Measurements from ENCODE around the gene COPZ2.

The COPZ2 gene

GRCh38 chr17:48048384-48049126 lies 11.0 kb upstream of the COPZ2 start (continued):
- TF ChIP-seq ZNF692 (tag by site-specific recombination; IDR thresholded peaks at IDR 0.05): peak; percentile 54; the same call in 1 of the 2 replicates
- peak; percentile 92 for TF ChIP-seq KLF7 (tag by site-specific recombination; IDR thresholded peaks at IDR 0.05; ENCODE audit: borderline replicate concordance)
- peak; percentile 40 for TF ChIP-seq GLIS1 (tag by site-specific recombination; IDR thresholded peaks at IDR 0.05)
- TF ChIP-seq ZEB2 (tag by site-specific recombination; IDR thresholded peaks at IDR 0.05): peak; percentile 94
- peak; percentile 87 for TF ChIP-seq ZXDB (tag by site-specific recombination; IDR thresholded peaks at IDR 0.05)
- TF ChIP-seq BCL11B (tag by site-specific recombination; IDR thresholded peaks at IDR 0.05; ENCODE audit: low read depth): no peak; the same call in 1 of the 2 replicates
- peak; percentile 95 for TF ChIP-seq ZNF324 (tag by site-specific recombination; IDR thresholded peaks at IDR 0.05)
- no peak for TF ChIP-seq GLI2 (tag by site-specific recombination; IDR thresholded peaks at IDR 0.05; ENCODE audit: borderline replicate concordance, low read depth)
- no peak for TF ChIP-seq ZNF585B (tag by site-specific recombination; IDR thresholded peaks at IDR 0.05)
- TF ChIP-seq YY2 (tag by site-specific recombination; IDR thresholded peaks at IDR 0.05): 0 out of 2 replicates have a peak, but pooled peaks have one; percentile 22
- peak; percentile 25 for TF ChIP-seq ZNF76 (tag by site-specific recombination; IDR thresholded peaks at IDR 0.05; ENCODE audit: borderline replicate concordance, low read depth)
- TF ChIP-seq KLF9 (tag by site-specific recombination; IDR thresholded peaks at IDR 0.05; ENCODE audit: low read depth): peak; percentile 86
- TF ChIP-seq, protein P1, sequence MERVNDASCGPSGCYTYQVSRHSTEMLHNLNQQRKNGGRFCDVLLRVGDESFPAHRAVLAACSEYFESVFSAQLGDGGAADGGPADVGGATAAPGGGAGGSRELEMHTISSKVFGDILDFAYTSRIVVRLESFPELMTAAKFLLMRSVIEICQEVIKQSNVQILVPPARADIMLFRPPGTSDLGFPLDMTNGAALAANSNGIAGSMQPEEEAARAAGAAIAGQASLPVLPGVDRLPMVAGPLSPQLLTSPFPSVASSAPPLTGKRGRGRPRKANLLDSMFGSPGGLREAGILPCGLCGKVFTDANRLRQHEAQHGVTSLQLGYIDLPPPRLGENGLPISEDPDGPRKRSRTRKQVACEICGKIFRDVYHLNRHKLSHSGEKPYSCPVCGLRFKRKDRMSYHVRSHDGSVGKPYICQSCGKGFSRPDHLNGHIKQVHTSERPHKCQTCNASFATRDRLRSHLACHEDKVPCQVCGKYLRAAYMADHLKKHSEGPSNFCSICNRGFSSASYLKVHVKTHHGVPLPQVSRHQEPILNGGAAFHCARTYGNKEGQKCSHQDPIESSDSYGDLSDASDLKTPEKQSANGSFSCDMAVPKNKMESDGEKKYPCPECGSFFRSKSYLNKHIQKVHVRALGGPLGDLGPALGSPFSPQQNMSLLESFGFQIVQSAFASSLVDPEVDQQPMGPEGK (tag by site-specific recombination; IDR thresholded peaks at IDR 0.05): peak; percentile 96
- peak; percentile 95 for TF ChIP-seq ZNF341 (tag by site-specific recombination; IDR thresholded peaks at IDR 0.05; ENCODE audit: low read depth)
- peak; percentile 55 for TF ChIP-seq ZNF600 (tag by site-specific recombination; IDR thresholded peaks at IDR 0.05)
- TF ChIP-seq YY1 (tag by site-specific recombination; IDR thresholded peaks at IDR 0.05): peak; percentile 21; the same call in 1 of the 2 replicates
- TF ChIP-seq SP2 (tag by site-specific recombination; IDR thresholded peaks at IDR 0.05): no peak
- no peak for TF ChIP-seq ZNF518A (tag by site-specific recombination; conservative IDR thresholded peaks at IDR 0.05; ENCODE audit: low read depth)
- TF ChIP-seq ZNF350 (tag by site-specific recombination; IDR thresholded peaks at IDR 0.05): no peak
- TF ChIP-seq ZNF391 (tag by site-specific recombination; IDR thresholded peaks at IDR 0.05; ENCODE audit: borderline replicate concordance, low read depth): peak; percentile 21; the same call in 1 of the 2 replicates
- peak; percentile 95 for TF ChIP-seq ZNF704 (tag by site-specific recombination; IDR thresholded peaks at IDR 0.05)
- TF ChIP-seq, protein P2, sequence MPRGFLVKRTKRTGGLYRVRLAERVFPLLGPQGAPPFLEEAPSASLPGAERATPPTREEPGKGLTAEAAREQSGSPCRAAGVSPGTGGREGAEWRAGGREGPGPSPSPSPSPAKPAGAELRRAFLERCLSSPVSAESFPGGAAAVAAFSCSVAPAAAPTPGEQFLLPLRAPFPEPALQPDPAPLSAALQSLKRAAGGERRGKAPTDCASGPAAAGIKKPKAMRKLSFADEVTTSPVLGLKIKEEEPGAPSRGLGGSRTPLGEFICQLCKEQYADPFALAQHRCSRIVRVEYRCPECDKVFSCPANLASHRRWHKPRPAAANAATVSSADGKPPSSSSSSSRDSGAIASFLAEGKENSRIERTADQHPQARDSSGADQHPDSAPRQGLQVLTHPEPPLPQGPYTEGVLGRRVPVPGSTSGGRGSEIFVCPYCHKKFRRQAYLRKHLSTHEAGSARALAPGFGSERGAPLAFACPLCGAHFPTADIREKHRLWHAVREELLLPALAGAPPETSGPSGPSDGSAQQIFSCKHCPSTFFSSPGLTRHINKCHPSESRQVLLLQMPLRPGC (tag by site-specific recombination; IDR thresholded peaks at IDR 0.05): peak; percentile 71
- no peak; the same call in none of the 2 replicates for TF ChIP-seq ZFP69B (tag by site-specific recombination; IDR thresholded peaks at IDR 0.05)
- no peak for TF ChIP-seq TCF7L2 (IDR thresholded peaks at IDR 0.05; ENCODE audit: borderline replicate concordance, low read depth, low read length)
- TF ChIP-seq, protein P3, sequence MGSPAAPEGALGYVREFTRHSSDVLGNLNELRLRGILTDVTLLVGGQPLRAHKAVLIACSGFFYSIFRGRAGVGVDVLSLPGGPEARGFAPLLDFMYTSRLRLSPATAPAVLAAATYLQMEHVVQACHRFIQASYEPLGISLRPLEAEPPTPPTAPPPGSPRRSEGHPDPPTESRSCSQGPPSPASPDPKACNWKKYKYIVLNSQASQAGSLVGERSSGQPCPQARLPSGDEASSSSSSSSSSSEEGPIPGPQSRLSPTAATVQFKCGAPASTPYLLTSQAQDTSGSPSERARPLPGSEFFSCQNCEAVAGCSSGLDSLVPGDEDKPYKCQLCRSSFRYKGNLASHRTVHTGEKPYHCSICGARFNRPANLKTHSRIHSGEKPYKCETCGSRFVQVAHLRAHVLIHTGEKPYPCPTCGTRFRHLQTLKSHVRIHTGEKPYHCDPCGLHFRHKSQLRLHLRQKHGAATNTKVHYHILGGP (tag by site-specific recombination; IDR thresholded peaks at IDR 0.05): peak; percentile 7; the same call in 1 of the 2 replicates
